OCI-LY1 (cell line): ENCODE data around the gene FAM83C.

Source experiments
- H2AFZ ChIP-seq: fragments of 200-600 bp; sonication (generic), shearing (Covaris generic); 2 replicates; pipeline ENCODE4 v1.6.0; 2014; ENCODE audit warnings: antibody characterized with exemption, mild to moderate bottlenecking, low read length
- H3F3A ChIP-seq: fragments of 200-600 bp; sonication (generic), shearing (Covaris generic); 2 replicates; pipeline ENCODE4 v1.6.0; 2014; ENCODE audit warnings: mild to moderate bottlenecking, antibody characterized with exemption, low read length, moderate library complexity; ENCODE audit not compliant: insufficient read depth
- H3K27ac ChIP-seq: fragments of 200-600 bp; sonication (generic); 2 replicates; pipeline ENCODE4 v1.5.1; 2014; ENCODE audit warnings: low read length, mixed run types, mild to moderate bottlenecking, low read depth; ENCODE audit not compliant: poor library complexity, severe bottlenecking
- H3K27me3 ChIP-seq: fragments of 200-600 bp; sonication (generic); 2 replicates; pipeline ENCODE4 v1.6.0; 2014; ENCODE audit warnings: antibody characterized with exemption, mild to moderate bottlenecking, low read length, moderate library complexity; ENCODE audit not compliant: insufficient read depth
- H3K36me3 ChIP-seq: fragments of 200-600 bp; sonication (generic); 2 replicates; pipeline ENCODE4 v1.6.1; 2014; ENCODE audit warnings: mild to moderate bottlenecking, antibody characterized with exemption, low read length, moderate library complexity, mixed read lengths; ENCODE audit not compliant: insufficient read depth
- H3K4me1 ChIP-seq: fragments of 200-600 bp; sonication (generic); 2 replicates; pipeline ENCODE4 v1.5.1; 2014; ENCODE audit warnings: mild to moderate bottlenecking, low read length, moderate library complexity; ENCODE audit not compliant: insufficient read depth, severe bottlenecking
- H3K4me2 ChIP-seq: fragments of 200-600 bp; sonication (generic), shearing (Covaris generic); 2 replicates; pipeline ENCODE4 v1.6.1; 2014; ENCODE audit warnings: low read length
- H3K4me3 ChIP-seq: fragments of 200-600 bp; sonication (generic); 2 replicates; pipeline ENCODE4 v1.5.1; 2014; ENCODE audit warnings: low read length, low read depth, mild to moderate bottlenecking, mixed read lengths; ENCODE audit not compliant: poor library complexity, severe bottlenecking
- H3K79me2 ChIP-seq: fragments of 200-600 bp; shearing (Covaris generic); 2 replicates; pipeline ENCODE4 v1.6.1; 2016; ENCODE audit warnings: mixed run types, low read length, mixed read lengths; ENCODE audit not compliant: insufficient read depth
- H3K9ac ChIP-seq: fragments of 200-600 bp; sonication (generic), shearing (Covaris generic); 2 replicates; pipeline ENCODE4 v1.6.1; 2014; ENCODE audit warnings: mild to moderate bottlenecking, low read length, mixed read lengths
- H3K9me2 ChIP-seq: fragments of 200-600 bp; sonication (generic), shearing (Covaris generic); 2 replicates; pipeline ENCODE4 v1.6.1; 2014; ENCODE audit warnings: low read depth, mild to moderate bottlenecking, low read length, mixed read lengths
- H3K9me3 ChIP-seq: fragments of 200-600 bp; shearing (Covaris generic); 2 replicates; pipeline ENCODE4 v1.6.1; 2014; ENCODE audit warnings: low read length, mixed read lengths
- H4K20me1 ChIP-seq: fragments of 200-600 bp; sonication (generic), shearing (Covaris generic); 2 replicates; pipeline ENCODE4 v1.6.0; 2016; ENCODE audit warnings: mild to moderate bottlenecking, low read length; ENCODE audit not compliant: insufficient read depth
- EZH2 ChIP-seq: fragments of 200-600 bp; sonication (generic), shearing (Covaris generic); IDR thresholded peaks from 2 replicates; pipeline ENCODE4 v1.8.0; 2017; ENCODE audit warnings: borderline replicate concordance, mixed run types, mild to moderate bottlenecking, antibody characterized with exemption, low read length, moderate library complexity, mixed read lengths
- TF ChIP-seq, protein P1 (sequence below): fragments of 200-600 bp; sonication (generic), shearing (Covaris generic); IDR thresholded peaks from 2 replicates; pipeline ENCODE4 v1.5.1; 2017; ENCODE audit warnings: mild to moderate bottlenecking, antibody characterized with exemption, low read length, moderate library complexity, mixed read lengths

Gene FAM83C

DNA sequence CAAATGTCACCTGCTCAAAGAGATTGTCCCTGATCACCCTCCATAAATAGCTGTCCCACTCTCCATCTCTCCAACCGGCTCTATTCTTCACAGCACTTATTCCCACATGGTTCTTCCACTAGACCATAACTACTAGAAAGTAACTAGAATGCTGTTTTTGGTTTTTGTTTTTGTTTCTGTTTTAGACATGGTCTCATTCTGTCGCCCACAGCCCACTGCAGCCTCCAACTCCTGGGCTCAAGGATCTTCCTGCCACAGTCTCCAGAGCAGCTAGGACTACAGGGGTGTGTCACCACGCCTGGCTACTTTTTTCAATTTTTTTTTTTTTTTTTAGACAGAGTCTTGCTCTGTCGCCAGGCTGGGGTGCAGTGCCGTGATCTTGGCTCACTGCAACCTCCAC lies 53.5 kb downstream of the FAM83C start:
- Histone ChIP-seq H3K4me2 (no peak overlapping the region), H3K36me3 (no peaks in the 10 kb centered on the region), H3K27ac (no peak overlapping the region), H2AFZ (no peak overlapping the region), H3K79me2 (no peaks in the 10 kb centered on the region), H3K4me1 (no peaks in the 10 kb centered on the region), H3K27me3 (0 out of 2 replicates have a peak, but pooled peaks cover 3% of the 10 kb centered on the region), H3K4me3 (no peak overlapping the region), H3K9me3 (no peaks in the 10 kb centered on the region), H3F3A (no peaks in the 10 kb centered on the region), H3K9ac (no peak overlapping the region), H3K9me2 (no peaks in the 10 kb centered on the region), H4K20me1 (no peaks in the 10 kb centered on the region)
- TF ChIP-seq, protein P1, sequence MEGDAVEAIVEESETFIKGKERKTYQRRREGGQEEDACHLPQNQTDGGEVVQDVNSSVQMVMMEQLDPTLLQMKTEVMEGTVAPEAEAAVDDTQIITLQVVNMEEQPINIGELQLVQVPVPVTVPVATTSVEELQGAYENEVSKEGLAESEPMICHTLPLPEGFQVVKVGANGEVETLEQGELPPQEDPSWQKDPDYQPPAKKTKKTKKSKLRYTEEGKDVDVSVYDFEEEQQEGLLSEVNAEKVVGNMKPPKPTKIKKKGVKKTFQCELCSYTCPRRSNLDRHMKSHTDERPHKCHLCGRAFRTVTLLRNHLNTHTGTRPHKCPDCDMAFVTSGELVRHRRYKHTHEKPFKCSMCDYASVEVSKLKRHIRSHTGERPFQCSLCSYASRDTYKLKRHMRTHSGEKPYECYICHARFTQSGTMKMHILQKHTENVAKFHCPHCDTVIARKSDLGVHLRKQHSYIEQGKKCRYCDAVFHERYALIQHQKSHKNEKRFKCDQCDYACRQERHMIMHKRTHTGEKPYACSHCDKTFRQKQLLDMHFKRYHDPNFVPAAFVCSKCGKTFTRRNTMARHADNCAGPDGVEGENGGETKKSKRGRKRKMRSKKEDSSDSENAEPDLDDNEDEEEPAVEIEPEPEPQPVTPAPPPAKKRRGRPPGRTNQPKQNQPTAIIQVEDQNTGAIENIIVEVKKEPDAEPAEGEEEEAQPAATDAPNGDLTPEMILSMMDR: no peak
- no peak for TF ChIP-seq EZH2

- Histone ChIP-seq H3F3A (no peaks in the 10 kb centered on the region), H3K79me2 (no peaks in the 10 kb centered on the region), H3K9me2 (no peaks in the 10 kb centered on the region), H3K4me1 (no peaks in the 10 kb centered on the region), H3K4me3 (no peak overlapping the region), H3K4me2 (no peak overlapping the region), H3K9ac (no peak overlapping the region), H3K9me3 (no peaks in the 10 kb centered on the region), H4K20me1 (no peaks in the 10 kb centered on the region), H2AFZ (no peak overlapping the region), H3K27ac (no peak overlapping the region), H3K27me3 (0 out of 2 replicates have a peak, but pooled peaks cover 3% of the 10 kb centered on the region), H3K36me3 (no peaks in the 10 kb centered on the region)
- no peak for TF ChIP-seq EZH2
- TF ChIP-seq, protein P1: no peak
Measured at GRCh38 chr20:35238170-35238569, 54.1 kb downstream of the FAM83C start.

GRCh38 chr20:35237486-35237885 lies 54.7 kb downstream of the FAM83C start:
- Histone ChIP-seq H3K9me2 (no peaks in the 10 kb centered on the region), H3K27me3 (0 out of 2 replicates have a peak, but pooled peaks cover 3% of the 10 kb centered on the region), H3K36me3 (no peaks in the 10 kb centered on the region), H3K27ac (no peak overlapping the region), H3K79me2 (no peaks in the 10 kb centered on the region), H4K20me1 (no peaks in the 10 kb centered on the region), H3K4me1 (no peaks in the 10 kb centered on the region), H3K4me2 (no peak overlapping the region), H3F3A (no peaks in the 10 kb centered on the region), H2AFZ (no peak overlapping the region), H3K4me3 (no peak overlapping the region), H3K9me3 (no peaks in the 10 kb centered on the region), H3K9ac (no peak overlapping the region)
- TF ChIP-seq EZH2: no peak
- TF ChIP-seq, protein P1: no peak
